ENCODE data around the gene B3GNT4. TPM values are rescaled to one million over a fixed set of nuclear protein-coding genes. Genes with fewer than 3 reads are reported as not detected.

B3GNT4 gene
- total and polyA plus RNA-seq, 2 of the 8 experiments (the other 6 are each of a cell fraction or from before 2014, with no cell fraction given), result 1.1 to 1.4 TPM

DNA sequence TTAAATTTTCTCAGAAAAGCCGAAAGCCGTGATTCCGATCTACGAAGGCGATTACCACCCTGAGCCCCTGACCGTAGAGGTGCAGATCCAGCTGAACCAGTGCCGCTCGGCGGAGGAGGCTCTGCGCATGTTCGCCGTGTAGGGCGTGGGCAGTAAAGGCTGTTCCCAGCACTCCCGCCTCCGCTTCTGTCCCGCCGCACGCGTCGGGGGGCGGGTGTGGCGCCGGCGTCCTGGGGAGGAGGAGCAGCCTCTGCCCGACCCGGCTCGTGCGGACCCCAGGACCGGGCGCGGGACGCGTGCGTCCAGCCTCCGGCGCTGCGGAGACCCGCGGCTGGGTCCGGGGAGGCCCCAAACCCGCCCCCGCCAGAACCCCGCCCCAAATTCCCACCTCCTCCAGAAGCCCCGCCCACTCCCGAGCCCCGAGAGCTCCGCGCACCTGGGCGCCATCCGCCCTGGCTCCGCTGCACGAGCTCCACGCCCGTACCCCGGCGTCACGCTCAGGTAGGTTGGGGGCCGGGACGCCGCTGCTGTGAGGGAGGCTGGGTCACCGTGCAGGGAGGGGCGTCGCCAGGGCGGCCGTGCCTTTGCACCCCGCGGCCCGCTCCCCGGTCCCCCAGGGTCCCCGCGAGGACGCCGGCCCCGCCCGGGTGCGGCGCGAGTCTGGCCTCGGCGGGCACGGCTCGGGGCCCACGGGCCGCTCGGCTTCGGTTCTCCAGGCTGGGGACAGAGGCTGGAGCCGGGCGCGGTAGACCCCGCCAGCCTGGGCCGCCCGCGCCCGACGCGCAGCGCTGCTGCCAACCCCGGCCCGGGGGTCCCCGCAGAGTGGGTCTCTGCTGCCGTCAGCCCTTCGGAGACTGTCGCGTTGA, at the start of gene B3GNT4 (continued):
- TF ChIP-seq RNF2 (IDR thresholded peaks at IDR 0.05; ENCODE audit: borderline replicate concordance, low read depth, low read length, missing control alignments, poor library complexity, severe bottlenecking) (no peak), EGR1 (IDR thresholded peaks at IDR 0.05; ENCODE audit: borderline replicate concordance, low read depth, low read length) (peak; percentile 58; the same call in 1 of the 2 replicates), TAF1 (IDR thresholded peaks at IDR 0.05; ENCODE audit: low read depth, low read length) (no peak), E2F6 (IDR thresholded peaks at IDR 0.05) (peak; percentile 84), HDAC6 (IDR thresholded peaks at IDR 0.05; ENCODE audit: low read depth, low read length) (no peak), YY1 (IDR thresholded peaks at IDR 0.05; ENCODE audit: low read depth, low read length) (no peak), POLR2A (IDR thresholded peaks at IDR 0.05; ENCODE audit: control extremely low read depth in 1 of 2, low read depth in 2 of 2, low read length in 2 of 2) (no peak), BACH1 (IDR thresholded peaks at IDR 0.05; ENCODE audit: low read length) (no peak), SUZ12 (IDR thresholded peaks at IDR 0.05; ENCODE audit: low read length) (no peak), PHF8 (conservative IDR thresholded peaks at IDR 0.05; ENCODE audit: low read depth, low read length) (peak; percentile 48; the same call in 1 of the 2 replicates), ASH2L (IDR thresholded peaks at IDR 0.05; ENCODE audit: low read length) (peak; percentile 47), RBBP5 (IDR thresholded peaks at IDR 0.05; ENCODE audit: borderline replicate concordance, low read depth, low read length) (no peak; the same call in 1 of the 2 replicates)

Measured in H1 (cell line).